Measurements from ENCODE around the gene SLC25A43.
A peak's percentile ranks its signal among the peaks of the same experiment; 100 is the strongest.

Gene SLC25A43

GRCh38 chrX:119501511-119502148, 102.5 kb downstream of the SLC25A43 start:
- no peak for DNase-seq

GRCh38 chrX:119502727-119503483, 103.8 kb downstream of the SLC25A43 start:
- DNase-seq, result peak; percentile 87

DNA sequence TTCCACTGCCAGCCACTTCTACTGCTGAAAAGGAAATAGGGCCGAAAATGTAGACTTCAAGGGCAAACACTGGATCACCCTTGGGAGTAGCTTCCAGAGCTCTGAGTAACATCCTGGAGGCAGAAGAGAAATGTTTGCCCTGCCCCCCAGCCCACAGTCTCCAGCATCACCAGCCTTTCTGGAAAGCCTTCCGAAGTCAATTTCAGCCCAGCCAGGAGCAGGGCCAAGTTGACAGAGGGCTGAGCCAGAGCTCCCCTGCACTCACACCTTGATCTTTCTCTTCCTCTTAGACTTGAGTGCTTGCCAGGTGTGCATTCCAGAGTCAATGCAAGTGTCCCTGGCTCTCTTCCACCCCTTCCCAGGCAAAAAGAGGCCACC, 104.3 kb downstream of the SLC25A43 start:
- DNase-seq, result peak; percentile 30
